Keratinocyte (primary cell): ENCODE results near the gene AKT1S1.

Source experiments
- CTCF ChIP-seq, 3 experiments: IDR thresholded peaks in 1 of 3; conservative IDR thresholded peaks in 1 of 3; optimal IDR thresholded peaks in 1 of 3; 2 replicates in 2 of 3; 3 replicates in 1 of 3; pipeline versions ENCODE3 to v1.5.1; 2011; ENCODE audit warnings: low read length in 3 of 3, mild to moderate bottlenecking in 3 of 3, moderate library complexity in 2 of 3, control low read depth in 1 of 3, inconsistent platforms in 1 of 3; ENCODE audit not compliant: insufficient read depth in 2 of 3; ENCODE audit errors: extremely low read depth in 1 of 3
- EZH2 ChIP-seq: IDR thresholded peaks from one replicate; pipeline ENCODE4 v1.6.1; 2012; ENCODE audit warnings: inconsistent platforms, mild to moderate bottlenecking, low read length, moderate library complexity

GRCh38 chr19:49871349-49871985 is 5.7 kb downstream of the AKT1S1 start:
- TF ChIP-seq CTCF (optimal IDR thresholded peaks at IDR 0.05 in 1 of 3, IDR thresholded peaks at IDR 0.05 in 1 of 3, conservative IDR thresholded peaks at IDR 0.05 in 1 of 3; ENCODE audit: extremely low read depth in 1 of 3, insufficient read depth in 2 of 3, low read length in 3 of 3) (no peak), EZH2 (no peak)
